GM12878 (cell line): ENCODE measurements around the gene PAOX.

Source experiments
- BHLHE40 ChIP-seq, 2 experiments: fragments of 450-650 bp in 1 of 2; IDR thresholded peaks; 2 replicates each; pipeline ENCODE4 v1.6.1; 2011 to 2017; ENCODE audit warnings: low read depth in 2 of 2, borderline replicate concordance in 1 of 2, improper control_type of control experiment in 1 of 2, low read length in 1 of 2, mild to moderate bottlenecking in 1 of 2
- CTCF ChIP-seq, 3 experiments: IDR thresholded peaks in 2 of 3; conservative IDR thresholded peaks in 1 of 3; 2 replicates each; pipeline ENCODE4 v1.5.1; 2011; ENCODE audit warnings: low read depth in 3 of 3, low read length in 3 of 3, mild to moderate bottlenecking in 3 of 3, control low read depth in 2 of 3, moderate library complexity in 2 of 3, inconsistent platforms in 1 of 3, mixed read lengths in 1 of 3; ENCODE audit not compliant: control insufficient read depth in 2 of 3, insufficient read depth in 1 of 3; ENCODE audit errors: extremely low read depth in 1 of 3
- MAX ChIP-seq: IDR thresholded peaks from 2 replicates; pipeline ENCODE4 v1.6.1; 2012; ENCODE audit warnings: low read depth, low read length, improper control_type of control experiment
- MEF2A ChIP-seq: IDR thresholded peaks from 2 replicates; pipeline ENCODE4 v1.6.1; 2011; ENCODE audit warnings: low read depth, mild to moderate bottlenecking, low read length, moderate library complexity; ENCODE audit not compliant: insufficient read depth
- MYC ChIP-seq: IDR thresholded peaks from 2 replicates; pipeline ENCODE4 v1.6.1; 2011; ENCODE audit warnings: mild to moderate bottlenecking, low read length, moderate library complexity, inconsistent platforms; ENCODE audit not compliant: insufficient read depth, insufficient replicate concordance, insufficient read length, severe bottlenecking
- POLR2A ChIP-seq: IDR thresholded peaks from 2 replicates; pipeline ENCODE4 v1.6.1; 2011; ENCODE audit warnings: low read depth, mild to moderate bottlenecking, low read length
- POLR2AphosphoS5 ChIP-seq: IDR thresholded peaks from 2 replicates; pipeline ENCODE4 v1.6.1; 2011; ENCODE audit warnings: mild to moderate bottlenecking, low read length, inconsistent platforms
- RAD21 ChIP-seq: IDR thresholded peaks from 2 replicates; pipeline ENCODE4 v1.6.1; 2011; ENCODE audit warnings: mild to moderate bottlenecking, low read depth, low read length, moderate library complexity; ENCODE audit not compliant: insufficient read depth
- TF ChIP-seq, protein P1 (sequence below): fragments of 450-650 bp; IDR thresholded peaks from 2 replicates; pipeline ENCODE4 v1.6.1; 2017; ENCODE audit warnings: mild to moderate bottlenecking, moderate library complexity

DNA sequence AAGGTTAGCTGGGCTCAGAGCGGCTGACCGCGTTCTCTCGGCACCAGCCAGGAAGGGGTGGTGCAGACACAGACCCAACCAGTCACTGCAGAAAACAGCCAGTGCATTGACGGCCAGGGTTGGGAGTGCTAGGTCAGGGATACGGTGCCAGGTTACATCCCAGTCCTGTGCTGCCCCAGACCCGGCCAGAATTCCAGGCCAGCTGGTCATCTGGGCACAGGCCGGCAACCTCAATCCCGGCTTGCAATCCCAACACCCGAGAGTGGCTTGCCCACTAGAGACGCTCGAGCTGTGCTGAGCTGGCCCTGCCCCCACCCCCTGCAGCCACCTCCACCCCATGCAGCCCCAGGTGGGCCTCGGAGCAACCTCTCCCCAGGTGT, 28.1 kb upstream of the PAOX start:
- TF ChIP-seq, protein P1, sequence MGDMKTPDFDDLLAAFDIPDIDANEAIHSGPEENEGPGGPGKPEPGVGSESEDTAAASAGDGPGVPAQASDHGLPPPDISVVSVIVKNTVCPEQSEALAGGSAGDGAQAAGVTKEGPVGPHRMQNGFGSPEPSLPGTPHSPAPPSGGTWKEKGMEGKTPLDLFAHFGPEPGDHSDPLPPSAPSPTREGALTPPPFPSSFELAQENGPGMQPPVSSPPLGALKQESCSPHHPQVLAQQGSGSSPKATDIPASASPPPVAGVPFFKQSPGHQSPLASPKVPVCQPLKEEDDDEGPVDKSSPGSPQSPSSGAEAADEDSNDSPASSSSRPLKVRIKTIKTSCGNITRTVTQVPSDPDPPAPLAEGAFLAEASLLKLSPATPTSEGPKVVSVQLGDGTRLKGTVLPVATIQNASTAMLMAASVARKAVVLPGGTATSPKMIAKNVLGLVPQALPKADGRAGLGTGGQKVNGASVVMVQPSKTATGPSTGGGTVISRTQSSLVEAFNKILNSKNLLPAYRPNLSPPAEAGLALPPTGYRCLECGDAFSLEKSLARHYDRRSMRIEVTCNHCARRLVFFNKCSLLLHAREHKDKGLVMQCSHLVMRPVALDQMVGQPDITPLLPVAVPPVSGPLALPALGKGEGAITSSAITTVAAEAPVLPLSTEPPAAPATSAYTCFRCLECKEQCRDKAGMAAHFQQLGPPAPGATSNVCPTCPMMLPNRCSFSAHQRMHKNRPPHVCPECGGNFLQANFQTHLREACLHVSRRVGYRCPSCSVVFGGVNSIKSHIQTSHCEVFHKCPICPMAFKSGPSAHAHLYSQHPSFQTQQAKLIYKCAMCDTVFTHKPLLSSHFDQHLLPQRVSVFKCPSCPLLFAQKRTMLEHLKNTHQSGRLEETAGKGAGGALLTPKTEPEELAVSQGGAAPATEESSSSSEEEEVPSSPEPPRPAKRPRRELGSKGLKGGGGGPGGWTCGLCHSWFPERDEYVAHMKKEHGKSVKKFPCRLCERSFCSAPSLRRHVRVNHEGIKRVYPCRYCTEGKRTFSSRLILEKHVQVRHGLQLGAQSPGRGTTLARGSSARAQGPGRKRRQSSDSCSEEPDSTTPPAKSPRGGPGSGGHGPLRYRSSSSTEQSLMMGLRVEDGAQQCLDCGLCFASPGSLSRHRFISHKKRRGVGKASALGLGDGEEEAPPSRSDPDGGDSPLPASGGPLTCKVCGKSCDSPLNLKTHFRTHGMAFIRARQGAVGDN: no peak
- TF ChIP-seq CTCF (IDR thresholded peaks at IDR 0.05 in 2 of 3, conservative IDR thresholded peaks at IDR 0.05 in 1 of 3; ENCODE audit: control insufficient read depth in 2 of 3, extremely low read depth in 1 of 3, insufficient read depth in 1 of 3, low read depth in 3 of 3, low read length in 3 of 3) (no peak), POLR2AphosphoS5 (no peak), POLR2A (peak; percentile 13; the same call in 1 of the 2 replicates), MYC (no peak), MEF2A (no peak), RAD21 (no peak), BHLHE40 (IDR thresholded peaks at IDR 0.05; ENCODE audit: borderline replicate concordance in 1 of 2, low read depth in 2 of 2, low read length in 1 of 2) (no peak), MAX (no peak)
